Keratinocyte (primary cell): Measurements from ENCODE around the gene INHBB. TPM values are rescaled to one million over a fixed set of nuclear protein-coding genes. Genes with fewer than 3 reads are reported as not detected.

Experiments used
- DNase-seq: peaks from one replicate; pipeline ENCODE4 v3.0.0-alpha.2; 2011; ENCODE audit warnings: low read depth, missing footprints, low spot score
- FAIRE-seq: peaks from 2 replicates; lab custom pipeline; 2011; peaks lifted over from hg19 to GRCh38; lab: Jason Lieb, UNC
- H2AFZ ChIP-seq: 2 replicates; pipeline ENCODE4 v1.6.0; 2012; ENCODE audit warnings: low read length, control low read depth, inconsistent platforms; ENCODE audit not compliant: control insufficient read depth
- H3K27ac ChIP-seq: 2 replicates; pipeline ENCODE4 v1.5.1; 2011; ENCODE audit warnings: low read length; ENCODE audit not compliant: control insufficient read depth, insufficient read depth
- H3K27me3 ChIP-seq: 3 replicates; pipeline ENCODE4 v1.6.0; 2011; ENCODE audit warnings: low read length; ENCODE audit not compliant: control insufficient read depth, insufficient read depth; ENCODE audit errors: extremely low read depth
- H3K36me3 ChIP-seq, 2 experiments: 2 replicates in 1 of 2; 3 replicates in 1 of 2; pipeline ENCODE4 v1.5.1; 2011; ENCODE audit warnings: low read length in 2 of 2, mild to moderate bottlenecking in 1 of 2; ENCODE audit not compliant: control insufficient read depth in 2 of 2, insufficient read depth in 2 of 2; ENCODE audit errors: extremely low read depth in 1 of 2
- H3K4me1 ChIP-seq: 3 replicates; pipeline ENCODE4 v1.5.1; 2011; ENCODE audit warnings: low read length; ENCODE audit not compliant: control insufficient read depth, insufficient read depth; ENCODE audit errors: extremely low read depth
- H3K4me2 ChIP-seq: 3 replicates; pipeline ENCODE4 v1.6.0; 2011; ENCODE audit warnings: low read depth, low read length; ENCODE audit not compliant: control insufficient read depth, insufficient read depth; ENCODE audit errors: extremely low read depth
- H3K4me3 ChIP-seq, 3 experiments: fragments of 200-600 bp in 1 of 3; sonication (generic) in 1 of 3; 2 replicates in 2 of 3; 3 replicates in 1 of 3; pipeline ENCODE4 v1.5.1; 2011 to 2016; ENCODE audit warnings: low read length in 3 of 3, mild to moderate bottlenecking in 3 of 3, control low read depth in 2 of 3, inconsistent platforms in 1 of 3, low read depth in 1 of 3, mixed read lengths in 1 of 3, mixed run types in 1 of 3, moderate library complexity in 1 of 3; ENCODE audit not compliant: control insufficient read depth in 2 of 3, insufficient read depth in 2 of 3; ENCODE audit errors: extremely low read depth in 1 of 3
- H3K79me2 ChIP-seq: 2 replicates; pipeline ENCODE4 v1.6.0; 2012; ENCODE audit warnings: low read length; ENCODE audit not compliant: control insufficient read depth, insufficient read depth
- H3K9ac ChIP-seq: 3 replicates; pipeline ENCODE4 v1.6.0; 2011; ENCODE audit warnings: low read length; ENCODE audit not compliant: control insufficient read depth, insufficient read depth; ENCODE audit errors: extremely low read depth
- H3K9me1 ChIP-seq: 3 replicates; pipeline ENCODE4 v1.6.0; 2011; ENCODE audit warnings: low read length; ENCODE audit not compliant: control insufficient read depth, insufficient read depth; ENCODE audit errors: extremely low read depth
- H3K9me3 ChIP-seq: 2 replicates; pipeline ENCODE4 v1.5.1; 2012; ENCODE audit warnings: low read depth, low read length; ENCODE audit not compliant: control insufficient read depth
- H4K20me1 ChIP-seq: 3 replicates; pipeline ENCODE4 v1.6.0; 2011; ENCODE audit warnings: low read length; ENCODE audit not compliant: control insufficient read depth, insufficient read depth; ENCODE audit errors: extremely low read depth
- CTCF ChIP-seq, 3 experiments: IDR thresholded peaks in 1 of 3; conservative IDR thresholded peaks in 1 of 3; optimal IDR thresholded peaks in 1 of 3; 2 replicates in 2 of 3; 3 replicates in 1 of 3; pipeline versions ENCODE3 to v1.5.1; 2011; ENCODE audit warnings: low read length in 3 of 3, mild to moderate bottlenecking in 3 of 3, moderate library complexity in 2 of 3, control low read depth in 1 of 3, inconsistent platforms in 1 of 3; ENCODE audit not compliant: insufficient read depth in 2 of 3; ENCODE audit errors: extremely low read depth in 1 of 3
- EZH2 ChIP-seq: IDR thresholded peaks from one replicate; pipeline ENCODE4 v1.6.1; 2012; ENCODE audit warnings: inconsistent platforms, mild to moderate bottlenecking, low read length, moderate library complexity
- dilution Hi-C: fragments of 300-500 bp; cut with MboI; formaldehyde crosslinking; loops from one replicate; pipeline ENCODE4 v1.7.0; 2020; ENCODE audit warnings: low sequenced_read_pairs; ENCODE audit not compliant: extremely low pct_ligation_motif_present
- polyA plus RNA-seq, 5 experiments: library from polyadenylated mRNA; depleted of rRNA in 3 of 5; stranded (reverse) in 3 of 5; stranded (forward) in 1 of 5; unstranded in 1 of 5; fragments of >200 nt; gene quantifications; 1 replicate in 1 of 5; 2 replicates in 3 of 5; 3 replicates in 1 of 5; pipeline versions ENCODE4 v1.2.1 to v1.2.3, GENCODE V29; 2011 to 2012; ENCODE audit warnings: missing spikeins in 2 of 5, low read depth in 1 of 5, low replicate concordance in 1 of 5

Gene INHBB
- polyA plus RNA-seq, 1 donor (not counting 4 experiments of a cell fraction or from before 2014, with no cell fraction given), result not detected

DNA sequence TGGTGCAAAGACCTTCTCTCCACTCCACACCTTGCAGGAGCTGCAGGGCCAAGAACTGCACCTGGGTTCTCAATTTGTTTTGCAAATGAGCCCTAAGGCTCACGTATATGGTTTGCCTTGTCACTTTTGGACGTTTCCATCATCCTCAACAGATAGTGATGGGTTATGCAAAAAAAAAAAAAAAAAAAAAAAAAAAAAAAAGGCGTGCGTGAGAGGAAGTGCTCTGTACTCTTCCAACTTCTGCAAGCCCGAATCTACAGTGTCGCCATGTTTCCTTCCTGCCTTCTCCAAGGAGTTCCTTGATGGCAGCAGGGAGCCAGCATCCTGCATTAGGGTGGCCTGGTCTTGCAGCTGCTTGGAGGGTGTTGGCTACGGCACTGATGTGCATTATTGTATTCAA is 4.0 kb upstream of the INHBB start:
- no peak overlapping the region for H2AFZ ChIP-seq
- FAIRE-seq (no peak), DNase-seq (no peak)
- peaks cover 46% of the 10 kb centered on the region for H3K27me3 ChIP-seq
- peaks cover 3% of the 10 kb centered on the region for H3K4me1 ChIP-seq
- no peaks in the 10 kb centered on the region for H3K36me3 ChIP-seq
- no peaks in the 10 kb centered on the region for H3K79me2 ChIP-seq
- dilution Hi-C loops, result no loop called here
- TF ChIP-seq CTCF (optimal IDR thresholded peaks at IDR 0.05 in 1 of 3, IDR thresholded peaks at IDR 0.05 in 1 of 3, conservative IDR thresholded peaks at IDR 0.05 in 1 of 3; ENCODE audit: extremely low read depth in 1 of 3, insufficient read depth in 2 of 3, low read length in 3 of 3) (no peak), EZH2 (no peak)
- H4K20me1 ChIP-seq, result no peaks in the 10 kb centered on the region
- no peaks in the 10 kb centered on the region for H3K9me3 ChIP-seq
- H3K9ac ChIP-seq, result no peak overlapping the region
- H3K4me2 ChIP-seq, result no peak overlapping the region
- H3K27ac ChIP-seq, result no peak overlapping the region
- no peak overlapping the region for H3K4me3 ChIP-seq
- H3K9me1 ChIP-seq, result no peaks in the 10 kb centered on the region

GRCh38 chr2:120342446-120342845 is 3.5 kb upstream of the INHBB start:
- peaks cover 51% of the 10 kb centered on the region for H3K27me3 ChIP-seq
- H4K20me1 ChIP-seq, result no peaks in the 10 kb centered on the region
- FAIRE-seq (no peak), DNase-seq (no peak)
- TF ChIP-seq EZH2, result peak; percentile 41
- TF ChIP-seq CTCF (optimal IDR thresholded peaks at IDR 0.05 in 1 of 3, IDR thresholded peaks at IDR 0.05 in 1 of 3, conservative IDR thresholded peaks at IDR 0.05 in 1 of 3; ENCODE audit: extremely low read depth in 1 of 3, insufficient read depth in 2 of 3, low read length in 3 of 3), result no peak
- H3K9ac ChIP-seq, result no peak overlapping the region
- H2AFZ ChIP-seq, result no peak overlapping the region
- no peaks in the 10 kb centered on the region for H3K9me1 ChIP-seq
- dilution Hi-C loops, result no loop called here
- no peaks in the 10 kb centered on the region for H3K79me2 ChIP-seq
- H3K36me3 ChIP-seq, result no peaks in the 10 kb centered on the region
- peaks cover 3% of the 10 kb centered on the region for H3K4me1 ChIP-seq
- H3K27ac ChIP-seq, result no peak overlapping the region
- H3K4me2 ChIP-seq, result no peak overlapping the region
- H3K4me3 ChIP-seq, result no peak overlapping the region
- no peaks in the 10 kb centered on the region for H3K9me3 ChIP-seq
